Measurements from ENCODE around the gene FMR1.

- TF ChIP-seq, protein P1, sequence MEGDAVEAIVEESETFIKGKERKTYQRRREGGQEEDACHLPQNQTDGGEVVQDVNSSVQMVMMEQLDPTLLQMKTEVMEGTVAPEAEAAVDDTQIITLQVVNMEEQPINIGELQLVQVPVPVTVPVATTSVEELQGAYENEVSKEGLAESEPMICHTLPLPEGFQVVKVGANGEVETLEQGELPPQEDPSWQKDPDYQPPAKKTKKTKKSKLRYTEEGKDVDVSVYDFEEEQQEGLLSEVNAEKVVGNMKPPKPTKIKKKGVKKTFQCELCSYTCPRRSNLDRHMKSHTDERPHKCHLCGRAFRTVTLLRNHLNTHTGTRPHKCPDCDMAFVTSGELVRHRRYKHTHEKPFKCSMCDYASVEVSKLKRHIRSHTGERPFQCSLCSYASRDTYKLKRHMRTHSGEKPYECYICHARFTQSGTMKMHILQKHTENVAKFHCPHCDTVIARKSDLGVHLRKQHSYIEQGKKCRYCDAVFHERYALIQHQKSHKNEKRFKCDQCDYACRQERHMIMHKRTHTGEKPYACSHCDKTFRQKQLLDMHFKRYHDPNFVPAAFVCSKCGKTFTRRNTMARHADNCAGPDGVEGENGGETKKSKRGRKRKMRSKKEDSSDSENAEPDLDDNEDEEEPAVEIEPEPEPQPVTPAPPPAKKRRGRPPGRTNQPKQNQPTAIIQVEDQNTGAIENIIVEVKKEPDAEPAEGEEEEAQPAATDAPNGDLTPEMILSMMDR (IDR thresholded peaks at IDR 0.05), result no peak
- TF ChIP-seq EP300 (IDR thresholded peaks at IDR 0.05) (no peak), POLR2AphosphoS5 (IDR thresholded peaks at IDR 0.05) (no peak), POLR2A (IDR thresholded peaks at IDR 0.05) (no peak)
Measured at GRCh38 chrX:147899379-147900114, 12.2 kb upstream of the FMR1 start.

Measured in sigmoid colon (tissue), 4 donors.